Transverse colon (tissue), 4 donors: ENCODE data around the gene CDKN1A. TPM values are rescaled to one million over a fixed set of nuclear protein-coding genes. Genes with fewer than 3 reads are reported as not detected.

ENCODE experiments used
- DNase-seq: peaks from one replicate; pipeline ENCODE4 v3.0.0-alpha.2; 2019
- H3K27ac ChIP-seq, 4 donors: fragments of 200-600 bp; sonication (generic); 2 replicates each; pipeline ENCODE4 v1.5.1; 2016 to 2018; ENCODE audit warnings: inconsistent platforms in 4 of 4
- H3K27me3 ChIP-seq: fragments of 200-600 bp; sonication (generic); 2 replicates; pipeline ENCODE4 v1.5.1; 2017; ENCODE audit warnings: inconsistent platforms
- H3K36me3 ChIP-seq, 4 donors: fragments of 200-600 bp; sonication (generic); 2 replicates each; pipeline ENCODE4 v1.5.1; 2017 to 2019; ENCODE audit warnings: inconsistent platforms in 4 of 4
- H3K4me1 ChIP-seq, 4 donors: fragments of 200-600 bp; sonication (generic); 2 replicates each; pipeline ENCODE4 v1.5.1; 2017 to 2020; ENCODE audit warnings: inconsistent platforms in 4 of 4
- H3K4me3 ChIP-seq, 4 donors: fragments of 200-600 bp; sonication (generic); 1 replicate in 1 of 4; 2 replicates in 3 of 4; pipeline versions ENCODE4 v1.5.1 to v1.6.1; 2017 to 2019; ENCODE audit warnings: inconsistent platforms in 4 of 4
- H3K9me3 ChIP-seq, 2 donors: fragments of 200-600 bp; sonication (generic); 2 replicates each; pipeline ENCODE4 v1.5.1; 2017 to 2019; ENCODE audit warnings: inconsistent platforms in 2 of 2
- EP300 ChIP-seq: sonication (generic); formaldehyde crosslinking; IDR thresholded peaks from one replicate; pipeline ENCODE4 v1.6.1; 2017; ENCODE audit warnings: antibody characterized with exemption, low read depth
- POLR2A ChIP-seq: fragments of 450-650 bp; IDR thresholded peaks from one replicate; pipeline ENCODE4 v1.6.1; 2016; ENCODE audit warnings: antibody characterized with exemption, mild to moderate bottlenecking, moderate library complexity
- POLR2AphosphoS5 ChIP-seq, 3 donors: sonication (generic); formaldehyde crosslinking; IDR thresholded peaks; one replicate each; pipeline ENCODE4 v1.6.1; 2016; ENCODE audit warnings: antibody characterized with exemption in 3 of 3
- WGBS, 2 donors: methylation state at CpG; one replicate each; pipeline ENCODE4 v1.1.5; 2018; ENCODE audit warnings: low coverage in 1 of 2; 5-methylcytosine and 5-hydroxymethylcytosine counted together
- in situ Hi-C, 4 donors: fragments of 200-750 bp; cut with MboI; loops; one replicate each; pipeline versions ENCODE4 v1.15.0 to v1.15.1; 2017; ENCODE audit warnings: low sequenced_read_pairs in 3 of 4, low pct_ligation_motif_present in 1 of 4, low pct_unique_long_range_greater_than_20kb in 1 of 4
- intact Hi-C: fragments of 100-400 bp; cut with DNase I; formaldehyde crosslinking; loops from one replicate; pipeline ENCODE4 v1.15.1; 2023; ENCODE audit warnings: low total_unique reads
- total RNA-seq, 4 donors: library from RNA; depleted of rRNA; stranded (reverse); fragments of >200 nt; gene quantifications; one replicate each; pipeline ENCODE4 v1.1.0, GENCODE V29; 2016
- TF ChIP-seq, protein P1 (sequence below), 5 experiments: fragments of 200-600 bp in 3 of 5; fragments of 450-650 bp in 2 of 5; sonication (generic) in 3 of 5; IDR thresholded peaks; 1 replicate in 2 of 5; 2 replicates in 3 of 5; pipeline ENCODE4 v1.5.1; 2016 to 2017; ENCODE audit warnings: antibody characterized with exemption in 5 of 5, inconsistent platforms in 3 of 5, mild to moderate bottlenecking in 2 of 5, moderate library complexity in 1 of 5

The CDKN1A gene
- total RNA-seq, 4 donors from 2014 or later = 34.6 to 613 (median 264) TPM

GRCh38 chr6:36729161-36729524 lies 50.6 kb downstream of the CDKN1A start:
- 44 to 71% methylated on average over 3 of the region's 3 CpGs for WGBS, 2 donors
- Histone ChIP-seq H3K4me1 (no peaks in the 10 kb centered on the region), H3K9me3 (no peaks in the 10 kb centered on the region), H3K36me3 (no peaks in the 10 kb centered on the region), H3K4me3 (no peak overlapping the region), H3K27me3 (no peaks in the 10 kb centered on the region), H3K27ac (no peak overlapping the region)
- no peak for DNase-seq
- TF ChIP-seq EP300 (no peak), POLR2A (no peak), POLR2AphosphoS5 (IDR thresholded peaks at IDR 0.05) (no peak)
- TF ChIP-seq, protein P1, sequence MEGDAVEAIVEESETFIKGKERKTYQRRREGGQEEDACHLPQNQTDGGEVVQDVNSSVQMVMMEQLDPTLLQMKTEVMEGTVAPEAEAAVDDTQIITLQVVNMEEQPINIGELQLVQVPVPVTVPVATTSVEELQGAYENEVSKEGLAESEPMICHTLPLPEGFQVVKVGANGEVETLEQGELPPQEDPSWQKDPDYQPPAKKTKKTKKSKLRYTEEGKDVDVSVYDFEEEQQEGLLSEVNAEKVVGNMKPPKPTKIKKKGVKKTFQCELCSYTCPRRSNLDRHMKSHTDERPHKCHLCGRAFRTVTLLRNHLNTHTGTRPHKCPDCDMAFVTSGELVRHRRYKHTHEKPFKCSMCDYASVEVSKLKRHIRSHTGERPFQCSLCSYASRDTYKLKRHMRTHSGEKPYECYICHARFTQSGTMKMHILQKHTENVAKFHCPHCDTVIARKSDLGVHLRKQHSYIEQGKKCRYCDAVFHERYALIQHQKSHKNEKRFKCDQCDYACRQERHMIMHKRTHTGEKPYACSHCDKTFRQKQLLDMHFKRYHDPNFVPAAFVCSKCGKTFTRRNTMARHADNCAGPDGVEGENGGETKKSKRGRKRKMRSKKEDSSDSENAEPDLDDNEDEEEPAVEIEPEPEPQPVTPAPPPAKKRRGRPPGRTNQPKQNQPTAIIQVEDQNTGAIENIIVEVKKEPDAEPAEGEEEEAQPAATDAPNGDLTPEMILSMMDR (IDR thresholded peaks at IDR 0.05) = no peak
- in situ Hi-C loops (no loop called here), intact Hi-C loops (no loop called here)

DNA sequence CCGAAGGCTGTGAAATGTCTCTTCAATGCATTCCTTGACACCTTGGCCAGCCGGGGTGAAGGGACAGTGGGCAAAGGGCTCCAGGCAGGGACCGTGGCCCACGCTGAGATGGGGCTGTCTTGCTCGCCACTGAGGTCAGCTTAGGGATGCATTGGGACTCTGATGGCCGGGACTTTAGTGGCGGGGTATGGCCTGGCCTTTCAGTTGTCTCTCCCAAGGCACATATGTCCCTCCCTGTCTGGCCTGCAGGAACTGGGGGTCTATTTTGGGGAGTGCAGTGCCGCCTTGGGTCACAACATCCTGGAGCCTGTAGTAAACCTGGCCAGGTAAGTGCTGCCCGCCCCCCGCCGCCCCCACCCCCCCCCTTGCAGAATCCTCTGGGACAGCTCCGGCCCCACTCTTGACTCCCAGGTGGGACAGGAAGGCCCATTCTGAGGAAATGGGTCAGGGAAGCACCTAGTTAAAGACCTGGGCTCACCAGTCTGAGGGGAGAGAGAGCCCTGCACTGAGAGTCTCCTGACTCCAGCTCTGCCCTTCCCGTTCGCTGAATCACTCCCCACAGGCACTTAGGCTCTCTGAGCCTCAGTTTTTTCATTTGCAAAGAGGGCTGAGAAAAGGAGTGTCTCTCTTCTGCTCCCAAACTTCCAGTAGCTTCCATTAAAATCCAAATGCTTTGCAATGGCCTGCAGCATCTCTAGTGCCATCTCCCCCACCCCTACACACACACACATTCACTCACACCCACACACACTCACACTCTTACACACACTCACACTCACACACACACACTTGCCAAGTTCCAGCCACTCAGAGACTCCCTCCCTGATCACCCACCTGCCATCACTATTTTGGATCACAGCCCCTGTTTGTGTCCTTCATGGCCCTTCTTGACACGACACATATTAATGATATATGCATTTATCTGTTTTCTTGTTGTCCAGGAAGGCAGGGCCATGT lies 52.2 kb downstream of the CDKN1A start:
- TF ChIP-seq POLR2AphosphoS5 (IDR thresholded peaks at IDR 0.05) (no peak), POLR2A (no peak), EP300 (no peak)
- TF ChIP-seq, protein P1 (IDR thresholded peaks at IDR 0.05) = no peak
- 84 to 90% methylated on average over 5 to 14 of the region's 15 CpGs for WGBS, 2 donors
- Histone ChIP-seq H3K27me3 (no peaks in the 10 kb centered on the region), H3K4me1 (peaks cover 9 to 13% (median 11%) of the 10 kb centered on the region in 4 donors), H3K4me3 (no peak overlapping the region), H3K9me3 (no peaks in the 10 kb centered on the region), H3K36me3 (no peaks in the 10 kb centered on the region), H3K27ac (no peak overlapping the region)
- no peak for DNase-seq
- intact Hi-C loops (no loop called here), in situ Hi-C loops (no loop called here)

DNA sequence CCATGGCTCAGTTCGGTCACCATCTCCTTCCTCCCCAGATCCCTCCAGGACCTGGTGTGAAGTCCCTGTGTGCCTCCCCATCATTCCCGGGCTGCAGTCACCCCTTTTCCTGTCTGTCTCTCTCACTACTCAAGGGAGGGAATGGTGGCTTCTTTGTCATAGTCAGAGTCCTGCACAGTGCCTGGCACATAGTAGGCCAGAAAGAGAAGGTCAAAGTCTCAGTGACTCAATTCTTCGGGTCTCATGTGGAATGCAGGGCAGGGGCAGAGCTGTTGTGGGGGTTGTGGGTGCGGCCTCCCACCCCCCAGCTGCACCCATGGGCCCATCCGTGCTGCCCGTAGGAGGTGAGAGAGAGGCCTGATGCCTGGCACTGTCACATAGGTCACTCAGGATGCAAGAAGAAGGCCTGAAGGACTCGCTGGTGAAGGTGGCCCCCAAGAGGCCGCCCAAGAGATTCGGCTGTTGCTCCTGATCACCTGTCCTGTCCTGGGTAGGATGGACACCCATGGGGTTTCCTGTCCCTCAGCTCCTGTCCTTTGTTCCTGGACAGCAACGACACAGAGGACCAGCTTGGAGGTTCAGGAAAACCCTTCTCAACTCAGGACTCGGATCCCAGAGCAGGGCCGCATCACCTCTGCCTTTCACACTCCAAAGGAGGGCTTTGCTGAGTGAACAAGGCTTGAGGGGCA lies 53.3 kb downstream of the CDKN1A start:
- 83 to 94% methylated on average over 4 to 12 of the region's 12 CpGs for WGBS, 2 donors
- H3K36me3 ChIP-seq = no peaks in the 10 kb centered on the region
- no peaks in the 10 kb centered on the region for H3K9me3 ChIP-seq
- DNase-seq = no peak
- TF ChIP-seq, protein P1 (IDR thresholded peaks at IDR 0.05) = no peak
- in situ Hi-C loops (no loop called here), intact Hi-C loops (no loop called here)
- H3K4me3 ChIP-seq = no peak overlapping the region
- peaks cover 14 to 18% (median 15%) of the 10 kb centered on the region in 4 donors for H3K4me1 ChIP-seq
- H3K27ac ChIP-seq = no peak overlapping the region
- no peaks in the 10 kb centered on the region for H3K27me3 ChIP-seq

DNA sequence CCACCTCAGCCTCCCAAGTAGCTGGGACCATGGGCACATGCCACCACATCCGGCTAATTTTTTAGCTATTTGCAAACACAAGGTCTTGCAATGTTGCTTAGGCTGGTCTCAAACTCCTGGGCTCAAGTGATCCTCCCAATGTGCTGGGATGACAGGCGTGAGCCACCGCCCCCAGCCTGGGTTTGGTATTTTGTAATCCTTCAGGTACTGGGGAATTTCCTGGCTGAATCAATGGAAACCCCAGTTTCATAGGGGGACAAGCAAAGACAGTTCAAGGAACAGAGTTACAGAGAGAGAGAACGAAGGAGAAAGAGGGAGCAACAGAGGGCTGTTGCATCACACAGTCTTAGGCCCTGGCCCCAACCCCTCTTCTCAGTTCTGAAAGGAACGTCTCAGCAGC lies 54.8 kb downstream of the CDKN1A start:
- Histone ChIP-seq H3K4me1 (peaks cover 14 to 18% (median 15%) of the 10 kb centered on the region in 4 donors), H3K9me3 (no peaks in the 10 kb centered on the region), H3K27ac (no peak overlapping the region), H3K27me3 (no peaks in the 10 kb centered on the region), H3K4me3 (no peak overlapping the region), H3K36me3 (no peaks in the 10 kb centered on the region)
- intact Hi-C loops = no loop called here
- TF ChIP-seq EP300 = no peak
- TF ChIP-seq, protein P1 (IDR thresholded peaks at IDR 0.05) = no peak
- no peak for DNase-seq
- in situ Hi-C loops = no loop called here
- WGBS, 2 donors = 74 to 89% methylated on average over 5 of the region's 5 CpGs
